HEK293 (cell line): ENCODE data around the gene BRCA2.

Experiments used
- BCL11A ChIP-seq: fragments of 450-650 bp; formaldehyde crosslinking; IDR thresholded peaks from 2 replicates; pipeline ENCODE4 v1.5.1; 2016; ENCODE audit warnings: low read depth, missing biosample characterization, missing genetic modification characterization
- CTCF ChIP-seq: fragments of 450-650 bp; formaldehyde crosslinking; IDR thresholded peaks from 2 replicates; pipeline ENCODE4 v1.5.1; 2016; ENCODE audit warnings: missing biosample characterization, missing genetic modification characterization
- KLF10 ChIP-seq: fragments of 450-650 bp; IDR thresholded peaks from 2 replicates; pipeline ENCODE4 v1.5.1; 2018; ENCODE audit warnings: missing biosample characterization, mild to moderate bottlenecking, missing genetic modification characterization
- SALL2 ChIP-seq: fragments of 450-650 bp; formaldehyde crosslinking; IDR thresholded peaks from 2 replicates; pipeline ENCODE4 v1.5.0; 2017; ENCODE audit warnings: missing biosample characterization, mild to moderate bottlenecking, missing genetic modification characterization, borderline replicate concordance
- ZBTB20 ChIP-seq: fragments of 450-650 bp; formaldehyde crosslinking; IDR thresholded peaks from 2 replicates; pipeline ENCODE4 v1.5.1; 2016; ENCODE audit warnings: missing biosample characterization, missing genetic modification characterization
- ZBTB21 ChIP-seq: fragments of 450-650 bp; formaldehyde crosslinking; IDR thresholded peaks from 2 replicates; pipeline ENCODE4 v1.5.1; 2017; ENCODE audit warnings: missing biosample characterization, missing genetic modification characterization
- ZBTB8A ChIP-seq: fragments of 450-650 bp; formaldehyde crosslinking; IDR thresholded peaks from 2 replicates; pipeline ENCODE4 v1.5.1; 2016; ENCODE audit warnings: missing biosample characterization, missing genetic modification characterization
- ZIC2 ChIP-seq: fragments of 450-650 bp; formaldehyde crosslinking; IDR thresholded peaks from 2 replicates; pipeline ENCODE4 v1.5.1; 2016; ENCODE audit warnings: missing biosample characterization, missing genetic modification characterization
- ZNF19 ChIP-seq: fragments of 450-650 bp; formaldehyde crosslinking; IDR thresholded peaks from 2 replicates; pipeline ENCODE4; 2016; ENCODE audit warnings: missing biosample characterization, missing genetic modification characterization, low read depth
- ZNF274 ChIP-seq, 2 experiments: fragments of 200-500 bp in 1 of 2; fragments of 450-650 bp in 1 of 2; sonication (Bioruptor generic) in 1 of 2; formaldehyde crosslinking in 1 of 2; IDR thresholded peaks; 2 replicates each; pipeline versions ENCODE4 v1.5.1 to v1.6.1; 2014 to 2016; ENCODE audit warnings: borderline replicate concordance in 1 of 2, inconsistent platforms in 1 of 2, low read length in 1 of 2, missing biosample characterization in 1 of 2, missing genetic modification characterization in 1 of 2
- ZNF544 ChIP-seq: fragments of 450-650 bp; formaldehyde crosslinking; IDR thresholded peaks from 2 replicates; pipeline ENCODE4 v1.5.0; 2017; ENCODE audit warnings: missing biosample characterization, missing genetic modification characterization
- ZNF571 ChIP-seq: fragments of 450-650 bp; formaldehyde crosslinking; IDR thresholded peaks from 2 replicates; pipeline ENCODE4 v1.5.0; 2017; ENCODE audit warnings: missing biosample characterization, missing genetic modification characterization
- TF ChIP-seq, protein P1 (sequence below): fragments of 450-650 bp; IDR thresholded peaks from 2 replicates; pipeline ENCODE4 v1.5.1; 2018; ENCODE audit warnings: missing biosample characterization, missing genetic modification characterization

DNA sequence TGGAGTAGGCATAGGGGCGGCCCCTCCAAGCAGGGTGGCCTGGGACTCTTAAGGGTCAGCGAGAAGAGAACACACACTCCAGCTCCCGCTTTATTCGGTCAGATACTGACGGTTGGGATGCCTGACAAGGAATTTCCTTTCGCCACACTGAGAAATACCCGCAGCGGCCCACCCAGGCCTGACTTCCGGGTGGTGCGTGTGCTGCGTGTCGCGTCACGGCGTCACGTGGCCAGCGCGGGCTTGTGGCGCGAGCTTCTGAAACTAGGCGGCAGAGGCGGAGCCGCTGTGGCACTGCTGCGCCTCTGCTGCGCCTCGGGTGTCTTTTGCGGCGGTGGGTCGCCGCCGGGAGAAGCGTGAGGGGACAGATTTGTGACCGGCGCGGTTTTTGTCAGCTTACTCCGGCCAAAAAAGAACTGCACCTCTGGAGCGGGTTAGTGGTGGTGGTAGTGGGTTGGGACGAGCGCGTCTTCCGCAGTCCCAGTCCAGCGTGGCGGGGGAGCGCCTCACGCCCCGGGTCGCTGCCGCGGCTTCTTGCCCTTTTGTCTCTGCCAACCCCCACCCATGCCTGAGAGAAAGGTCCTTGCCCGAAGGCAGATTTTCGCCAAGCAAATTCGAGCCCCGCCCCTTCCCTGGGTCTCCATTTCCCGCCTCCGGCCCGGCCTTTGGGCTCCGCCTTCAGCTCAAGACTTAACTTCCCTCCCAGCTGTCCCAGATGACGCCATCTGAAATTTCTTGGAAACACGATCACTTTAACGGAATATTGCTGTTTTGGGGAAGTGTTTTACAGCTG lies at the start of gene BRCA2, which contains the start of gene ZAR1L:
- TF ChIP-seq CTCF (peak; percentile 15; the same call in 1 of the 2 replicates), BCL11A (tag by site-specific recombination) (no peak), ZIC2 (no peak; the same call in 1 of the 2 replicates), ZNF544 (tag by site-specific recombination) (no peak), ZBTB8A (tag by site-specific recombination) (0 out of 2 replicates have a peak, but pooled peaks have one; percentile 43), ZNF571 (no peak), ZBTB20 (tag by site-specific recombination) (no peak; the same call in 1 of the 2 replicates), ZBTB21 (tag by site-specific recombination) (0 out of 2 replicates have a peak, but pooled peaks have one; percentile 30), SALL2 (tag by site-specific recombination) (no peak), KLF10 (peak; percentile 67; the same call in 1 of the 2 replicates), ZNF274 (IDR thresholded peaks at IDR 0.05; ENCODE audit: low read length) (no peak), ZNF274 (tag by site-specific recombination; IDR thresholded peaks at IDR 0.05; ENCODE audit: borderline replicate concordance) (no peak), ZNF19 (no peak)
- TF ChIP-seq, protein P1, sequence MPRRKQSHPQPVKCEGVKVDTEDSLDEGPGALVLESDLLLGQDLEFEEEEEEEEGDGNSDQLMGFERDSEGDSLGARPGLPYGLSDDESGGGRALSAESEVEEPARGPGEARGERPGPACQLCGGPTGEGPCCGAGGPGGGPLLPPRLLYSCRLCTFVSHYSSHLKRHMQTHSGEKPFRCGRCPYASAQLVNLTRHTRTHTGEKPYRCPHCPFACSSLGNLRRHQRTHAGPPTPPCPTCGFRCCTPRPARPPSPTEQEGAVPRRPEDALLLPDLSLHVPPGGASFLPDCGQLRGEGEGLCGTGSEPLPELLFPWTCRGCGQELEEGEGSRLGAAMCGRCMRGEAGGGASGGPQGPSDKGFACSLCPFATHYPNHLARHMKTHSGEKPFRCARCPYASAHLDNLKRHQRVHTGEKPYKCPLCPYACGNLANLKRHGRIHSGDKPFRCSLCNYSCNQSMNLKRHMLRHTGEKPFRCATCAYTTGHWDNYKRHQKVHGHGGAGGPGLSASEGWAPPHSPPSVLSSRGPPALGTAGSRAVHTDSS: no peak
